ENCODE results near the gene HOXB2.

- TF ChIP-seq CTCF (conservative IDR thresholded peaks at IDR 0.05; ENCODE audit: low read depth, low read length) (no peak), EZH2 (IDR thresholded peaks at IDR 0.05; ENCODE audit: borderline replicate concordance, low read depth, low read length, poor library complexity, severe bottlenecking) (no peak)
Measured at GRCh38 chr17:48510381-48510760, 34.5 kb downstream of the HOXB2 start.

Data from A673 (cell line).